H1 (cell line): Measurements from ENCODE around the gene SLC35A3. TPM values are rescaled to one million over a fixed set of nuclear protein-coding genes. Genes with fewer than 3 reads are reported as not detected.

Source experiments
- CTCF ChIA-PET: fragments of 300-600 bp; sonication (Branson Sonifier 250); formaldehyde crosslinking; loops from one replicate; lab custom pipeline; 2021; ENCODE audit not compliant: partially characterized antibody; lab: Charles Lee
- POLR2A ChIA-PET: fragments of 300-600 bp; sonication (Branson Sonifier 250); formaldehyde crosslinking; loops from one replicate; lab custom pipeline; 2021; ENCODE audit warnings: inconsistent platforms; ENCODE audit not compliant: partially characterized antibody; lab: Charles Lee
- DNase-seq, 2 experiments: peaks; one replicate each; pipeline versions ENCODE4 v3.0.0 to v3.0.0-alpha.2; 2010 to 2022; ENCODE audit warnings: low spot score in 2 of 2, low read depth in 1 of 2, mixed read lengths in 1 of 2
- FAIRE-seq: peaks from 2 replicates; lab custom pipeline; 2011; peaks lifted over from hg19 to GRCh38; lab: Jason Lieb, UNC
- H2AFZ ChIP-seq: 2 replicates; pipeline ENCODE4 v1.8.1; 2012; ENCODE audit warnings: low read length, inconsistent platforms
- H2AK5ac ChIP-seq: 2 replicates; pipeline ENCODE4 v1.6.1; 2013; ENCODE audit warnings: low read depth, low read length
- H2BK120ac ChIP-seq: replicated peaks from 2 replicates; pipeline ENCODE3; 2013; ENCODE audit warnings: low read depth, low read length, inconsistent platforms
- H2BK12ac ChIP-seq: 2 replicates; pipeline ENCODE4 v1.6.1; 2013; ENCODE audit warnings: low read depth, low read length
- H2BK15ac ChIP-seq: 2 replicates; pipeline ENCODE4 v1.6.1; 2013; ENCODE audit warnings: low read length
- H2BK20ac ChIP-seq: 2 replicates; pipeline ENCODE4 v1.6.1; 2013; ENCODE audit warnings: low read length
- H2BK5ac ChIP-seq: 2 replicates; pipeline ENCODE4 v1.6.1; 2013; ENCODE audit warnings: low read depth, low read length
- H3K14ac ChIP-seq: 2 replicates; pipeline ENCODE4 v1.6.1; 2013; ENCODE audit warnings: inconsistent platforms; ENCODE audit not compliant: insufficient read length
- H3K18ac ChIP-seq: 2 replicates; pipeline ENCODE4 v1.6.1; 2013; ENCODE audit warnings: low read length; ENCODE audit errors: extremely low read depth
- H3K23ac ChIP-seq: 2 replicates; pipeline ENCODE4 v1.6.1; 2013; ENCODE audit warnings: inconsistent platforms; ENCODE audit not compliant: insufficient read length
- H3K23me2 ChIP-seq: 2 replicates; pipeline ENCODE4 v1.6.1; 2013; ENCODE audit warnings: low read depth, low read length
- H3K27ac ChIP-seq: 2 replicates; pipeline ENCODE4 v1.6.1; 2011; ENCODE audit warnings: low read depth, low read length, inconsistent platforms
- H3K27me3 ChIP-seq, 4 experiments: replicated peaks in 1 of 4; 1 replicate in 1 of 4; 2 replicates in 3 of 4; pipeline versions ENCODE4 v1.6.1 to v1.8.1; 2011 to 2013; ENCODE audit warnings: low read length in 3 of 4, mild to moderate bottlenecking in 3 of 4, inconsistent platforms in 2 of 4, mixed read lengths in 2 of 4, moderate library complexity in 1 of 4; ENCODE audit not compliant: control insufficient read depth in 3 of 4, insufficient read depth in 3 of 4; ENCODE audit errors: extremely low read depth in 1 of 4
- H3K36me3 ChIP-seq, 4 experiments: 2 replicates each; pipeline versions ENCODE4 v1.6.1 to v1.8.1; 2011 to 2013; ENCODE audit warnings: mild to moderate bottlenecking in 4 of 4, low read length in 3 of 4, moderate library complexity in 2 of 4, control low read depth in 1 of 4, inconsistent platforms in 1 of 4; ENCODE audit not compliant: insufficient read depth in 4 of 4, control insufficient read depth in 2 of 4
- H3K4ac ChIP-seq: replicated peaks from 2 replicates; pipeline ENCODE3; 2013; ENCODE audit warnings: low read length, low read depth, mixed read lengths, inconsistent platforms; ENCODE audit not compliant: insufficient read length
- H3K4me1 ChIP-seq, 4 experiments: replicated peaks in 1 of 4; 1 replicate in 1 of 4; 2 replicates in 3 of 4; pipeline versions ENCODE4 v1.6.1 to v1.8.1; 2011 to 2013; ENCODE audit warnings: low read length in 3 of 4, inconsistent platforms in 2 of 4, mixed read lengths in 1 of 4; ENCODE audit not compliant: insufficient read depth in 4 of 4, control insufficient read depth in 3 of 4
- H3K4me2 ChIP-seq, 2 experiments: 2 replicates each; pipeline versions ENCODE4 v1.6.1 to v1.8.1; 2011 to 2013; ENCODE audit warnings: low read depth in 2 of 2, low read length in 2 of 2, control low read depth in 1 of 2, inconsistent platforms in 1 of 2, mild to moderate bottlenecking in 1 of 2; ENCODE audit not compliant: insufficient read depth in 1 of 2
- H3K4me3 ChIP-seq, 4 experiments: fragments of 200-600, 300-600 bp in 1 of 4; sonication (generic), shearing (Covaris generic), sonication (Bioruptor Twin) in 1 of 4; 2 replicates each; pipeline versions ENCODE4 v1.5.1 to v1.8.1; 2011 to 2016; ENCODE audit warnings: low read length in 4 of 4, low read depth in 3 of 4, control low read depth in 2 of 4, inconsistent platforms in 2 of 4, mild to moderate bottlenecking in 2 of 4, mixed read lengths in 1 of 4, moderate library complexity in 1 of 4; ENCODE audit not compliant: insufficient read depth in 2 of 4; ENCODE audit errors: extremely low read depth in 1 of 4
- H3K56ac ChIP-seq: replicated peaks from 2 replicates; pipeline ENCODE3; 2013; ENCODE audit warnings: low read depth, mild to moderate bottlenecking, mixed read lengths, low read length, inconsistent platforms; ENCODE audit not compliant: insufficient read length
- H3K79me1 ChIP-seq: 2 replicates; pipeline ENCODE4 v1.6.1; 2013; ENCODE audit warnings: low read depth, low read length, control low read depth
- H3K79me2 ChIP-seq, 2 experiments: 2 replicates each; pipeline versions ENCODE4 v1.6.1 to v1.8.1; 2012 to 2013; ENCODE audit warnings: low read length in 2 of 2, mild to moderate bottlenecking in 2 of 2, inconsistent platforms in 1 of 2; ENCODE audit not compliant: insufficient read depth in 2 of 2, control insufficient read depth in 1 of 2
- H3K9ac ChIP-seq, 4 experiments: replicated peaks in 1 of 4; 1 replicate in 1 of 4; 2 replicates in 3 of 4; pipeline versions ENCODE4 v1.6.1 to v1.8.1; 2011 to 2013; ENCODE audit warnings: low read depth in 3 of 4, low read length in 3 of 4, control low read depth in 2 of 4, mild to moderate bottlenecking in 2 of 4, moderate library complexity in 2 of 4, inconsistent platforms in 1 of 4; ENCODE audit errors: extremely low read depth in 1 of 4
- H3K9me3 ChIP-seq, 2 experiments: 2 replicates each; pipeline versions ENCODE4 v1.6.1 to v1.8.1; 2012 to 2013; ENCODE audit warnings: mild to moderate bottlenecking in 2 of 2, moderate library complexity in 2 of 2, control low read depth in 1 of 2, inconsistent platforms in 1 of 2, low read depth in 1 of 2, low read length in 1 of 2, mixed read lengths in 1 of 2; ENCODE audit not compliant: insufficient read depth in 2 of 2
- H4K20me1 ChIP-seq, 2 experiments: replicated peaks in 1 of 2; 2 replicates each; pipeline versions ENCODE3 to v1.8.1; 2011 to 2013; ENCODE audit warnings: inconsistent platforms in 2 of 2, low read length in 2 of 2, mild to moderate bottlenecking in 1 of 2; ENCODE audit not compliant: insufficient read depth in 2 of 2, control insufficient read depth in 1 of 2
- H4K5ac ChIP-seq: 2 replicates; pipeline ENCODE4 v1.6.1; 2013; ENCODE audit warnings: low read length, low read depth, mixed read lengths, inconsistent platforms; ENCODE audit not compliant: insufficient read length
- H4K8ac ChIP-seq: 2 replicates; pipeline ENCODE4 v1.8.0; 2013; ENCODE audit warnings: mild to moderate bottlenecking, moderate library complexity, low read length, inconsistent platforms; ENCODE audit not compliant: insufficient read depth; ENCODE audit errors: extremely low read depth
- H4K91ac ChIP-seq: replicated peaks from 2 replicates; pipeline ENCODE3; 2013; ENCODE audit warnings: low read length, mixed read lengths, inconsistent platforms; ENCODE audit not compliant: insufficient read length
- ASH2L ChIP-seq: fragments of 200-600, 300-600 bp; sonication (generic); IDR thresholded peaks from one replicate; pipeline ENCODE4 v1.7.1; 2017; ENCODE audit warnings: low read length
- BRCA1 ChIP-seq: IDR thresholded peaks from 2 replicates; pipeline ENCODE4 v1.6.1; 2012; ENCODE audit warnings: low read depth, low read length, improper control_type of control experiment
- CHD2 ChIP-seq: IDR thresholded peaks from 2 replicates; pipeline ENCODE4 v1.6.1; 2012; ENCODE audit warnings: low read length, improper control_type of control experiment
- KDM4A ChIP-seq: IDR thresholded peaks from one replicate; pipeline ENCODE4 v1.7.1; 2012; ENCODE audit warnings: low read depth, mild to moderate bottlenecking, moderate library complexity, low read length, inconsistent platforms; ENCODE audit not compliant: severe bottlenecking
- RNF2 ChIP-seq: fragments of 200-900, 300-1000 bp; sonication (generic); IDR thresholded peaks from 2 replicates; pipeline ENCODE4 v1.7.1; 2016; ENCODE audit warnings: borderline replicate concordance, low read depth, mild to moderate bottlenecking, antibody characterized with exemption, low read length; ENCODE audit not compliant: poor library complexity, severe bottlenecking; ENCODE audit errors: missing control alignments
- YY1 ChIP-seq: IDR thresholded peaks from 2 replicates; pipeline ENCODE4 v1.6.1; 2011; ENCODE audit warnings: low read depth, mild to moderate bottlenecking, low read length
- ZNF274 ChIP-seq: IDR thresholded peaks from 2 replicates; pipeline ENCODE4 v1.7.0; 2012; ENCODE audit warnings: low read length, borderline replicate concordance; ENCODE audit errors: extremely low read depth
- polyA plus RNA-seq, 7 experiments: library from polyadenylated mRNA; depleted of rRNA in 3 of 7; stranded (reverse) in 5 of 7; unstranded in 2 of 7; fragments of >200 nt in 5 of 7; fragments of 200-250 nt in 2 of 7; gene quantifications; 1 replicate in 5 of 7; 2 replicates in 1 of 7; 4 replicates in 1 of 7; pipeline versions ENCODE4 v1.2.1 to v1.2.3, GENCODE V29; 2011 to 2013; ENCODE audit warnings: missing spikeins in 2 of 7, mixed read lengths in 2 of 7
- total RNA-seq: library from RNA; stranded (reverse); fragmentation: NEBNext Ultra II Directional; extraction: Animal tissue kit (Norgen Biotek cat#: 25700); gene quantifications from 2 replicates; pipeline ENCODE4 v1.2.1, GENCODE V29; 2021

SLC35A3 gene
- total and polyA plus RNA-seq, 2 of the 8 experiments (the other 6 are each of a cell fraction or from before 2014, with no cell fraction given) = 3.0 to 13.8 TPM

- Histone ChIP-seq H3K4ac (no peak overlapping the region), H4K5ac (no peak overlapping the region), H2BK5ac (no peak overlapping the region), H3K4me3 (no peak overlapping the region), H3K4me2 (no peak overlapping the region), H4K8ac (no peak overlapping the region), H2BK120ac (no peak overlapping the region), H3K79me1 (no peaks in the 10 kb centered on the region), H3K23ac (no peak overlapping the region), H3K9me3 (no peaks in the 10 kb centered on the region), H2AFZ (no peak overlapping the region), H3K9ac (no peak overlapping the region), H3K56ac (no peak overlapping the region), H3K79me2 (peaks cover 0 to 5% of the 10 kb centered on the region in 2 experiments; a peak in 2 of 4 replicates), H2BK12ac (no peak overlapping the region), H4K91ac (no peak overlapping the region), H3K23me2 (no peaks in the 10 kb centered on the region), H4K20me1 (no peaks in the 10 kb centered on the region), H2AK5ac (no peak overlapping the region), H3K27me3 (no peaks in the 10 kb centered on the region), H2BK15ac (no peak overlapping the region), H3K36me3 (peaks cover 0 to 2% (median 0%) of the 10 kb centered on the region in 4 experiments; a peak in 1 of 8 replicates), H3K4me1 (no peaks in the 10 kb centered on the region), H3K27ac (no peak overlapping the region), H3K14ac (no peak overlapping the region), H3K18ac (no peak overlapping the region), H2BK20ac (no peak overlapping the region)
- no peak for TF ChIP-seq BRCA1
- no peak for TF ChIP-seq YY1
- TF ChIP-seq ASH2L = no peak
- no peak for TF ChIP-seq KDM4A
- TF ChIP-seq RNF2 = no peak
- TF ChIP-seq ZNF274 = no peak
- TF ChIP-seq CHD2 = no peak
- CTCF ChIA-PET = no interaction called here
- no peak for DNase-seq
- POLR2A ChIA-PET = interaction anchor here (1.2 kb wide), 1 partner anchor 9 kb away, joined by 3 read pairs; no protein-coding TSS in a partner anchor
- FAIRE-seq = no peak
Measured at GRCh38 chr1:99979091-99979490, 9.3 kb downstream of the SLC35A3 start.
